HepG2 (cell line): ENCODE measurements around the gene ABHD15. TPM values are rescaled to one million over a fixed set of nuclear protein-coding genes. Genes with fewer than 3 reads are reported as not detected.

ENCODE experiments used
- BRCA1 ChIP-seq: sonication (generic); formaldehyde crosslinking; IDR thresholded peaks from 2 replicates; pipeline ENCODE4 v1.4.0; 2020; ENCODE audit warnings: missing genetic modification reagents
- FOXC1 ChIP-seq: sonication (generic); formaldehyde crosslinking; IDR thresholded peaks from 2 replicates; pipeline ENCODE4 v1.8.0; 2022; ENCODE audit warnings: mild to moderate bottlenecking, missing genetic modification reagents, borderline replicate concordance
- GATAD2A ChIP-seq: IDR thresholded peaks from 2 replicates; pipeline ENCODE4 v1.6.1; 2016
- HNRNPLL ChIP-seq: fragments of 200-400 bp; formaldehyde crosslinking; IDR thresholded peaks from 2 replicates; pipeline ENCODE4 v1.6.1; 2017; ENCODE audit warnings: mild to moderate bottlenecking, low read depth, low read length; ENCODE audit not compliant: poor library complexity, severe bottlenecking
- MTA3 ChIP-seq: sonication (generic); formaldehyde crosslinking; IDR thresholded peaks from 2 replicates; pipeline ENCODE4 v1.4.0; 2020; ENCODE audit warnings: missing genetic modification reagents
- REL ChIP-seq: sonication (generic); formaldehyde crosslinking; conservative IDR thresholded peaks from 2 replicates; pipeline ENCODE4 v1.8.0; 2022; ENCODE audit warnings: mild to moderate bottlenecking, missing genetic modification reagents, moderate library complexity
- SIN3A ChIP-seq: IDR thresholded peaks from 2 replicates; pipeline ENCODE4 v1.6.1; 2011; ENCODE audit warnings: low read depth, mild to moderate bottlenecking, control low read depth, low read length, borderline replicate concordance
- THAP11 ChIP-seq: IDR thresholded peaks from 2 replicates; pipeline ENCODE4 v1.6.1; 2016; ENCODE audit warnings: missing biosample characterization, missing genetic modification reagents
- ZNF264 ChIP-seq: sonication (generic); formaldehyde crosslinking; IDR thresholded peaks from 2 replicates; pipeline ENCODE4 v1.4.0; 2020; ENCODE audit warnings: missing genetic modification reagents
- ZNF724P ChIP-seq: sonication (generic); formaldehyde crosslinking; IDR thresholded peaks from 2 replicates; pipeline ENCODE4 v1.8.0; 2022; ENCODE audit warnings: missing genetic modification reagents, borderline replicate concordance
- ZNF737 ChIP-seq: sonication (generic); formaldehyde crosslinking; IDR thresholded peaks from 2 replicates; pipeline ENCODE4 v1.5.0; 2020; ENCODE audit warnings: missing genetic modification reagents, mild to moderate bottlenecking, borderline replicate concordance
- ZNF883 ChIP-seq: sonication (generic); formaldehyde crosslinking; IDR thresholded peaks from 2 replicates; pipeline ENCODE4 v1.5.1; 2020; ENCODE audit warnings: mild to moderate bottlenecking, missing genetic modification reagents; ENCODE audit errors: not compliant biosample characterization
- ZSCAN22 ChIP-seq: sonication (generic); formaldehyde crosslinking; IDR thresholded peaks from 2 replicates; pipeline ENCODE4 v1.4.0; 2020; ENCODE audit warnings: mild to moderate bottlenecking, missing genetic modification reagents
- polyA plus RNA-seq, 8 experiments: library from polyadenylated mRNA; depleted of rRNA in 3 of 8; stranded (reverse) in 7 of 8; unstranded in 1 of 8; fragments of >200 nt; fragmentation: Illumina TruSeq in 4 of 8; extraction: Trizol in 4 of 8; gene quantifications; 2 replicates each; pipeline versions ENCODE4 v1.2.1 to v1.2.3, GENCODE V29; 2011 to 2016; ENCODE audit warnings: low read depth in 4 of 8, missing spikeins in 1 of 8, mixed read lengths in 1 of 8; ENCODE audit not compliant: insufficient read depth in 1 of 8
- total RNA-seq, 5 experiments: library from RNA; depleted of rRNA; stranded (reverse); fragments of >200 nt; fragmentation: Illumina TruSeq; extraction: Trizol; gene quantifications; 2 replicates each; pipeline ENCODE4 v1.2.3, GENCODE V29; 2016; ENCODE audit warnings: low read depth in 1 of 5
- TF ChIP-seq, protein P1 (sequence below): sonication (generic); formaldehyde crosslinking; IDR thresholded peaks from 2 replicates; pipeline ENCODE4 v1.9.0; 2022; ENCODE audit warnings: low read depth, missing genetic modification reagents
- TF ChIP-seq, protein P2 (sequence below): sonication (generic); formaldehyde crosslinking; IDR thresholded peaks from 2 replicates; pipeline ENCODE4; 2020; ENCODE audit warnings: missing genetic modification reagents, mild to moderate bottlenecking, borderline replicate concordance
- TF ChIP-seq, protein P3 (sequence below), 2 experiments: sonication (generic) in 1 of 2; formaldehyde crosslinking in 1 of 2; IDR thresholded peaks; 2 replicates each; pipeline versions ENCODE4 v1.4.0 to v1.6.1; 2016 to 2020; ENCODE audit warnings: borderline replicate concordance in 1 of 2, low read depth in 1 of 2, mild to moderate bottlenecking in 1 of 2, missing genetic modification reagents in 1 of 2
- TF ChIP-seq, protein P4 (sequence below): sonication (generic); formaldehyde crosslinking; IDR thresholded peaks from 2 replicates; pipeline ENCODE4 v1.9.0; 2021; ENCODE audit warnings: missing genetic modification reagents, mild to moderate bottlenecking, borderline replicate concordance

The ABHD15 gene
- total and polyA plus RNA-seq, 2 of the 13 experiments (the other 11 are each of a cell fraction or from before 2014, with no cell fraction given), result 2.4 to 7.7 TPM

DNA sequence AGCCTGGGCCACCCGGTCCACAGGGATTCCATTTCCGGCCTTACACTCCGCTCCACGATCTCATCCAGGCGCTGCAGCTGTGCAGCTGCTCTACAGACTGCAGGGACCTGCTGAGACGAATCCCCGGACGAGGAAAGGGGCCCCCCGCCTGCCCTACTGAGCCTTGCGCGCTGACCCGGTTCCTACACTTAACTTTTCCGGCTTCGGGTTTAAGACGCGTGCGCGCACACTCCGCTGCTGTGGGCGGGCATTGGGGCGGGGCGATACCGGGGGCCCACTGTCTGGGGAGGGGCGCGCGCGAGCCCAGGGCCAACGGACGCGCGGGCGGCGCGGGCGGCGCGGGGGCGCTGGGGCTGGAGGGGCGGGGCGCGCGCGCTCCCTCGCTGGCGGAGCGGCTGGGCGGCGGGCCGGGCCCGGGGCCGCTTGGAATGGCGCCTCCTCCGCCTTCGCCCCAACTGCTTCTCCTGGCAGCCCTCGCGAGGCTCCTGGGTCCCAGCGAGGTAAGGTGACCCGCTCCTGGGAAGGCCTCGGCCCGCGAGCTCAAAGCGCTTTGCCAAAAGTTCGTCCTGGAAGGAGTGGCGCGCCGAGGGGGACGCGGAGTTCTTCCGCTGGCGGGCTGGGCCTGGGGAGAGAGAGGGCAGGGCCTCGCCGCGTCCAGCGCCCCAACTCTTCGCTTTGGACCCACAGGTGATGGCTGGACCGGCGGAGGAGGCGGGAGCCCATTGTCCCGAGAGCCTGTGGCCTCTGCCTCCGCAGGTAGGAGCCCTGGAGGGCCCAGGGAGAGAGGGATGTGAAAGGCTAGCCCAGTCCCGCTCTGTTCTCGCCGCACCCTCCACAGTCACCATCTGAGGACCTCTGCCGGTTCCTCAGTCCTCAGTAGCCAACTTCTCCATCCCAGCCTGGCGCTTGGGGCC lies 1.8 kb upstream of the ABHD15 start, which contains the start of gene TP53I13 (continued):
- no peak for TF ChIP-seq ZNF737 (CRISPR knock-in tag)
- peak; percentile 38 for TF ChIP-seq HNRNPLL
- TF ChIP-seq REL (CRISPR knock-in tag), result no peak
- TF ChIP-seq ZNF883 (CRISPR knock-in tag), result no peak
- no peak for TF ChIP-seq MTA3 (CRISPR knock-in tag)
- TF ChIP-seq FOXC1 (CRISPR knock-in tag), result no peak
- 0 out of 2 replicates have a peak, but pooled peaks have one; percentile 33 for TF ChIP-seq SIN3A
- TF ChIP-seq, protein P1, sequence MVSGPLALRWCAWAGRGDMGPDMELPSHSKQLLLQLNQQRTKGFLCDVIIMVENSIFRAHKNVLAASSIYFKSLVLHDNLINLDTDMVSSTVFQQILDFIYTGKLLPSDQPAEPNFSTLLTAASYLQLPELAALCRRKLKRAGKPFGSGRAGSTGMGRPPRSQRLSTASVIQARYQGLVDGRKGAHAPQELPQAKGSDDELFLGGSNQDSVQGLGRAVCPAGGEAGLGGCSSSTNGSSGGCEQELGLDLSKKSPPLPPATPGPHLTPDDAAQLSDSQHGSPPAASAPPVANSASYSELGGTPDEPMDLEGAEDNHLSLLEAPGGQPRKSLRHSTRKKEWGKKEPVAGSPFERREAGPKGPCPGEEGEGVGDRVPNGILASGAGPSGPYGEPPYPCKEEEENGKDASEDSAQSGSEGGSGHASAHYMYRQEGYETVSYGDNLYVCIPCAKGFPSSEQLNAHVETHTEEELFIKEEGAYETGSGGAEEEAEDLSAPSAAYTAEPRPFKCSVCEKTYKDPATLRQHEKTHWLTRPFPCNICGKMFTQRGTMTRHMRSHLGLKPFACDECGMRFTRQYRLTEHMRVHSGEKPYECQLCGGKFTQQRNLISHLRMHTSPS, result no peak
- TF ChIP-seq ZSCAN22 (CRISPR knock-in tag), result no peak
- TF ChIP-seq THAP11 (CRISPR knock-in tag), result peak; percentile 14; the same call in 1 of the 2 replicates
- no peak for TF ChIP-seq BRCA1 (CRISPR knock-in tag)
- TF ChIP-seq ZNF264, result peak; percentile 14; the same call in 1 of the 2 replicates
- peak; percentile 79; the same call in 1 of the 2 replicates for TF ChIP-seq ZNF724P
- TF ChIP-seq, protein P2, sequence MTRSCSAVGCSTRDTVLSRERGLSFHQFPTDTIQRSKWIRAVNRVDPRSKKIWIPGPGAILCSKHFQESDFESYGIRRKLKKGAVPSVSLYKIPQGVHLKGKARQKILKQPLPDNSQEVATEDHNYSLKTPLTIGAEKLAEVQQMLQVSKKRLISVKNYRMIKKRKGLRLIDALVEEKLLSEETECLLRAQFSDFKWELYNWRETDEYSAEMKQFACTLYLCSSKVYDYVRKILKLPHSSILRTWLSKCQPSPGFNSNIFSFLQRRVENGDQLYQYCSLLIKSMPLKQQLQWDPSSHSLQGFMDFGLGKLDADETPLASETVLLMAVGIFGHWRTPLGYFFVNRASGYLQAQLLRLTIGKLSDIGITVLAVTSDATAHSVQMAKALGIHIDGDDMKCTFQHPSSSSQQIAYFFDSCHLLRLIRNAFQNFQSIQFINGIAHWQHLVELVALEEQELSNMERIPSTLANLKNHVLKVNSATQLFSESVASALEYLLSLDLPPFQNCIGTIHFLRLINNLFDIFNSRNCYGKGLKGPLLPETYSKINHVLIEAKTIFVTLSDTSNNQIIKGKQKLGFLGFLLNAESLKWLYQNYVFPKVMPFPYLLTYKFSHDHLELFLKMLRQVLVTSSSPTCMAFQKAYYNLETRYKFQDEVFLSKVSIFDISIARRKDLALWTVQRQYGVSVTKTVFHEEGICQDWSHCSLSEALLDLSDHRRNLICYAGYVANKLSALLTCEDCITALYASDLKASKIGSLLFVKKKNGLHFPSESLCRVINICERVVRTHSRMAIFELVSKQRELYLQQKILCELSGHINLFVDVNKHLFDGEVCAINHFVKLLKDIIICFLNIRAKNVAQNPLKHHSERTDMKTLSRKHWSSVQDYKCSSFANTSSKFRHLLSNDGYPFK (CRISPR knock-in tag), result no peak
- TF ChIP-seq, protein P3, sequence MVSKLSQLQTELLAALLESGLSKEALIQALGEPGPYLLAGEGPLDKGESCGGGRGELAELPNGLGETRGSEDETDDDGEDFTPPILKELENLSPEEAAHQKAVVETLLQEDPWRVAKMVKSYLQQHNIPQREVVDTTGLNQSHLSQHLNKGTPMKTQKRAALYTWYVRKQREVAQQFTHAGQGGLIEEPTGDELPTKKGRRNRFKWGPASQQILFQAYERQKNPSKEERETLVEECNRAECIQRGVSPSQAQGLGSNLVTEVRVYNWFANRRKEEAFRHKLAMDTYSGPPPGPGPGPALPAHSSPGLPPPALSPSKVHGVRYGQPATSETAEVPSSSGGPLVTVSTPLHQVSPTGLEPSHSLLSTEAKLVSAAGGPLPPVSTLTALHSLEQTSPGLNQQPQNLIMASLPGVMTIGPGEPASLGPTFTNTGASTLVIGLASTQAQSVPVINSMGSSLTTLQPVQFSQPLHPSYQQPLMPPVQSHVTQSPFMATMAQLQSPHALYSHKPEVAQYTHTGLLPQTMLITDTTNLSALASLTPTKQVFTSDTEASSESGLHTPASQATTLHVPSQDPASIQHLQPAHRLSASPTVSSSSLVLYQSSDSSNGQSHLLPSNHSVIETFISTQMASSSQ (IDR thresholded peaks at IDR 0.05; ENCODE audit: low read depth), result no peak
- TF ChIP-seq, protein P3 (CRISPR knock-in tag; IDR thresholded peaks at IDR 0.05; ENCODE audit: borderline replicate concordance), result peak; percentile 28; the same call in 1 of the 2 replicates
- peak; percentile 7; the same call in 1 of the 2 replicates for TF ChIP-seq GATAD2A
- TF ChIP-seq, protein P4, sequence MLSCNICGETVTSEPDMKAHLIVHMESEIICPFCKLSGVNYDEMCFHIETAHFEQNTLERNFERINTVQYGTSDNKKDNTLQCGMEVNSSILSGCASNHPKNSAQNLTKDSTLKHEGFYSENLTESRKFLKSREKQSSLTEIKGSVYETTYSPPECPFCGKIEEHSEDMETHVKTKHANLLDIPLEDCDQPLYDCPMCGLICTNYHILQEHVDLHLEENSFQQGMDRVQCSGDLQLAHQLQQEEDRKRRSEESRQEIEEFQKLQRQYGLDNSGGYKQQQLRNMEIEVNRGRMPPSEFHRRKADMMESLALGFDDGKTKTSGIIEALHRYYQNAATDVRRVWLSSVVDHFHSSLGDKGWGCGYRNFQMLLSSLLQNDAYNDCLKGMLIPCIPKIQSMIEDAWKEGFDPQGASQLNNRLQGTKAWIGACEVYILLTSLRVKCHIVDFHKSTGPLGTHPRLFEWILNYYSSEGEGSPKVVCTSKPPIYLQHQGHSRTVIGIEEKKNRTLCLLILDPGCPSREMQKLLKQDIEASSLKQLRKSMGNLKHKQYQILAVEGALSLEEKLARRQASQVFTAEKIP, result no peak
